GM10847 (cell line): ENCODE results near the gene MGAT5.

Experiments used
- POLR2A ChIP-seq: IDR thresholded peaks from 2 replicates; pipeline ENCODE4 v1.6.1; 2011; ENCODE audit not compliant: insufficient read length; ENCODE audit errors: extremely low read depth

MGAT5 gene

DNA sequence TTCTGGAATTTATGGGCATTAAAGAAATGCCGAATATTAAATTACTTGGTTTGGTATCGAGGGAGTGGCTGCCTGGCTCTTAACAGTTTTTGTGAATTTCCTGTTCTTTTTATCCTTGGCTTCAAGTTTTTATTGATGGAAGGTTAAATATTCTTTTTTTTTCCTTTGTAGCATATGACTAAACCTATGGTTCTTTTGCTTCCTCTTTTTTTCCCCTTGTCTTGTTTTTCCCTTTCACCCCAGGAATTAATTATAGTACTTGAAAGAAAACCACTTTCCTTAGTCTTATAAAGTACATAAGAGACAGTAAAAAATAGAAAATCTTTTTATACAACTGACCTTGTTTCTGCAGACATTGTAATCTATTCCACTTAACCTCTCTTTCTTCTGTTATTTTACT is 42.4 kb downstream of the MGAT5 start:
- TF ChIP-seq POLR2A = no peak

DNA sequence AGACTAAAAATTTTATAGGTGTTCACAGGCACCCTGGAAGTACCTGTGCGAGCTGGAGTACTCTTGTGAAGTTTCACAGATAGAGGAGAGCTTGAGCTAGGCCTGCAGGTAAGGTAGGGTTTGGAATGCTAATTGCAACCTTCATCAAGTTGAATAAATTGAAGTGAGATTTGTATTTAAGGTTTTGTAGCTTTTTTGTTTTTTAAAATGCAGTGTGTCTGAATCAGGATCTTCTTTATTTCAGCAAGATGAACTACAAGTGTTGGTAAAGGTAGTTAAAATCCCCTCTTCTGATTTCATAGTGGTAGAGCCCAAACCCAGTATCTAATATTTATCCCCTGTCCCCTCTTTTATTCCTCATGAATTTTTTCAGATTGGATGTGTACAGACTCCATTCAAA is 45.5 kb downstream of the MGAT5 start:
- TF ChIP-seq POLR2A = no peak

DNA sequence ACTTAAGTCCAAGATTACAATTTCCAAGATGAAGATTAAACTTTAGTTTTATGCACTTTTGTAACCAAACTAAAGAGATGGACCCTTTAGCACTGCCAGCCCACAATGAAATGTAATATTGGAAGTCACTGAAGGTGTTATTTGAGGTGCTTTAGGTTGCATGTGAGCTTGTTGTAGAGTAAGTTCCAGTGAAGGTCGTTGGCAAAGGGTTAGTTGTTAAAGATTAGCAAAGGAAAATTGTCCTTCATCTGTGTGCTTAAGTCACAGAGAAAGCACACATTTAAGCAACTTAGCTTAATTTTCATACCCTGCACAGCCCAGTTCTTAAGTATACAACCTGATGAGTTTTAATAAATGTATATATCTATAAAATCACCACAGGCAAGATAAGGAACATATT is 46.7 kb downstream of the MGAT5 start:
- no peak for TF ChIP-seq POLR2A

DNA sequence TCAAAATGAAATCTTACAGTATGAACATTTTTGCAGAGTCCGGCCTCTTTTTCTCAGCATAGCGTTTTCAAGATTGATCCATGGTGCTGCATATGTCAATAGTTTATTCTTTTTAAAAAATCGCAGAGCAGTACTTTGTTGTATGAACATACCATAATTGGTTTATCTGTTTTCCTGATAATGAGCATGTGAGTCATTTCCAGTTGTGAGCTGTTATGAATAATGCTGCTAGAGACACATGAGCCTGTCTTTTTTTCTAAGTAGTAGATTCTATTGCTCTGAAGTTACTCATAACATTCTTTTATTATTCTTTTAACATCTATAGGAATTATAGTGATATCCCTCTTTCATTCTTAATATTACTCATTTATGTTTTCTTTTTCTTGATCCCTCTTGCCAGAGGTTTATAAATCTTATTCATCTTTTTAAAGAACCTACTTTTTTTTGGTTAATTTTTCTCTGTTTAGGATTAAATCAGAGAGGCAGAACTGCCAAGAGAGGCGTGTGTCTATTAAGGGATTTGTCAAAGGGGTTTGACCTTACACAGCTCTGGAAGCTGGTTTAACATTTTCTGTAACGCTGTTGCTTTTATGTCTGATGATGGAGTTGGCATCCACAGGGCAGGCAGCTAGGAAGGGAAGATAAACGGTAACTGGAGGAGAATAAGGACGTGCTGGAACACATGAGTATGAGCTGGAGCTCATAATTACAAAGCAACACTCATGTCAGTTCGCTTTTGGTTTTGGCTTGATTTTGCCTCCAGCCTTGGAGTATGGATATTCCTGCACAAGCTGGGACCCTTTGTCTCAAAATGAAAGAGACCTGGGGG is 47.4 kb downstream of the MGAT5 start:
- TF ChIP-seq POLR2A = no peak

DNA sequence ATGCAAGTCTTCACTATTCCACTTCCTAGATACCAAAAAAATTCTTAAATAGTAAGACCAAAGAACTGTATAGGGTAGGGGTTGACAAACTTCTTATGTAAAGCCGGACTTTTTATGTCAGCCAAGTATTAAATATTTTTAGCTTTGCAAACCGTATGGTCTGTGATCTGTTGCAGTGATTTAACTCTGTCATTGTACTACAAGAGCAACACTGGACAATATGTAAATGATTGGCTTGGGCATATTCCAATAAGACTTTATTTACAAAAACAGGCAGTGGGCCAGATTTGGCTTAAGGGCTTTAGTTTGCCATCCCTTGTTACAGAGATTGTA is 48.0 kb downstream of the MGAT5 start:
- no peak for TF ChIP-seq POLR2A

DNA sequence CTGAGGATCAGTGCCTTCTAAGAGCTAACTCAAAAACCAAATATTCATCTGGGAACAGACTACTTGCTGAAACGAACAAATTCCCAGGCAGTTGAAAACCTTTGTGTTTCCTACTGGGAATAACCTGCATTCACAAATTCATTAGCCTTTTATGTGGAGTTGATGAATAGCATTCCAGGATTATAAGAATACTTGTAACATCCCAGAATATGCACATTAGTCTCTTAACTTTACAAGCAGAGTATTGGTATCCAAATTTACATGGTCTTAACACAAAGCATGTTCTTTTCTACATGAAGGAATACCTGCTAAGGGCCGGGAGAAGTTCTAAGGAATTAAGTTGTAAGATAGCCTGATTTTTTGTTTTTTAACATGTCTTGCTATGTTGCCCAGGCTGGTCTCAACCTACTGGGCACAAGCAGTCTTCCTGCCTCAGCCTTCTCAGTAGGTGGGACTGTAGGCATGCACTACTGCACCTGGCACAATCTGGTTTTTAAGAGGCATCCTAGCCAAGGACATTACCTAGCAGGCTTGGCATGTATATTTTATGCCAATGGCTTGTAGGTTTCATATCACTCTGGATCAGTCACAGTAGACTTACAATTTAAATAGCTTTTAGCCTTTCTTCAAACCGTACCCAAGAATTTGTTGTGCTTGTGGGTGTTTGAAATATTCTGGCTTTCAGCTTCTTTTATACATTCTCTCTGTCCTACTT is 50.7 kb downstream of the MGAT5 start:
- TF ChIP-seq POLR2A = no peak

DNA sequence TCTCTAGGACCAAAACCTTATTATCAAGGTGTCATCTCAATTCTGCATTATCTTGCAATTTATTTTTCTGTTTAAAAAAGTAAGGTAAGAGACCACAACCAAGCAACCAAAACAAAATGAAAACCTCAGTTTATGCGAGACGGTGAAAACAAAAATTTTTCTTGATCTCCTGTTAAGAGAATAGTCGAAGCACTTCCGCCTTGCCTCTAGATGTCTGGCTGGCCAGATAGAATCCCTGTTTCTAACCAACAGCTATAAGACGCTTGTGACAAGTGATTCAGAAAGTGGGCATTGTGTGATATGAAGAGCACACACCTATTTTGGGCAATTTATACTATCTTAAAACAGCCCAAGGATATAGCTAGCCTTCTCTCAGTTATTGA is 51.2 kb downstream of the MGAT5 start:
- TF ChIP-seq POLR2A = no peak

DNA sequence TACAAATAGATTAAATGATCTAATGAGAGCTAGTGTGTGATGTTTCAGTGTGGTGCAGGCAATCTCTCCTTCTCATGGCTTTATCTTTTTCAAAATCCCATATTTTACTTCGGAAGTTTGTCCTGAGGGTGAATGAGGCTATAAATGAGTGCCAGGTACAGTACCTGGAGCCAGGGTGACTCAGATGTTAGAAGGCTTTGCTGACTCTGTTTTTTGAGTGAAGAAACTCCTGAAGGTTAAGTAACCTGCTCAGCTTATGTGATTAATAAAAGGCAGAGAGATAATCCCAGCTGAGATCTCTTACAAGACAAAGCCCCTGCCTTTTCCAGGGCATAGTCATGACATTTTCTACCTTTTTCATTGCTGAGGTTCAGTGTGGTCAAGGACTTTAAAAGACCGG is 52.6 kb downstream of the MGAT5 start:
- TF ChIP-seq POLR2A = no peak

DNA sequence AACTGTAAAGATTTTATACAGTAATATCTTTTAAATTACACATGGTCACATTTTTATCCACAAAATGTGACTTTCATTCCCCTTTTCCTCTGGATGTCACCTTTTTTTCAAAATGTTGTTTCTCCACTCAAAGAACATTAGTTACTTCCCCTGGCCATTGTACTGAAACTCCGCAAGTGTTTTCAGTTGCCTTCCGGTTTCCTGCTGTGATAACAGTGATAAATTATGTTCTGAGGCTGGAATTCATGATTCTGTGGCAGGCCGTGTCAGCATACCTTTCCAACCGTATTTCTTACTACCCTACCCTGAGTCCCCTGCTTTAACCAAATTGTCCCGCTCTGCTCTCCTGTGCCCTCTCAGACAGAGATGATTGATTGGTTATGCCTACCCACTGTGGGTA is 53.5 kb downstream of the MGAT5 start:
- TF ChIP-seq POLR2A = no peak

DNA sequence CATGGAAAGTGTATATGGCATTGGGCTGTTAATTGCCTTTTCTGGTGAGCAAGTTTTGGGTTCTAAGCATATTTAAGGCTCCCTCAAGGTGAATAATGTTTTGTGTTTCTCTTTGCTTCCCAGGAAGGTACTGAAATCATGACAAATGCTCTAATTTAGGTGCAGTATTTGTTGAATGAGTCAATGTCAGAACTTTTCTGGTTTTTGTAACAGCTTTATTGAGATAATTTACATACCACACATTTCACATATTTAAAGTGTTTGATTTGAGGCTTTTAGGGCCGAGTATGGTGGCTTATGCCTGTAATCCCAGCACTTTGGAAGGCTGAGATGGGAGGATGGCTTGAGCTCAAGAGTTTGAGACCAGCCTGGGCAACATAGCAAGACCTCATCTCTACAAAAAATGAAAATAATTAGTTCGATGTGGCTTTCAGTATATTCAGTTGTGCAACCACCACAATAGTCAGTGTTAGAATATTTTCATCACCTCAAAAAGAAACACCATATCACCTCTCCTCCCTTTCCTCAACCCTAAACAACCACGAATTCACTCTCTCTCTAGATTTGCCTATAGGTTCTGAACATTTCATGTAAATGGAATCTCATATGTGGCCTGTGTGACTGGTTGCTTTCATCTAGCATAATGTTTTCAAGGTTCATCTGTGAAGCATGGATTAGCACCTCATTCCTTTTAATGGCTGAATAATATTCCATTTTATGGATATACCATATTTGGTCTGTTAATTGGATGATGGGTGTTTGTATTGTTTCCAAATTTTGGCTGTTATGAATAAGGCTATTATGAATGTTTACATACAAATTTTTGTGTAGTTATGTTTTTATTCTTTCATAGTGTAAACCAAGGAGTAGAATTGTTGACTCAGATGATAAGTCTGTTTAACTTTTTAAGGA is 54.9 kb downstream of the MGAT5 start:
- no peak for TF ChIP-seq POLR2A

DNA sequence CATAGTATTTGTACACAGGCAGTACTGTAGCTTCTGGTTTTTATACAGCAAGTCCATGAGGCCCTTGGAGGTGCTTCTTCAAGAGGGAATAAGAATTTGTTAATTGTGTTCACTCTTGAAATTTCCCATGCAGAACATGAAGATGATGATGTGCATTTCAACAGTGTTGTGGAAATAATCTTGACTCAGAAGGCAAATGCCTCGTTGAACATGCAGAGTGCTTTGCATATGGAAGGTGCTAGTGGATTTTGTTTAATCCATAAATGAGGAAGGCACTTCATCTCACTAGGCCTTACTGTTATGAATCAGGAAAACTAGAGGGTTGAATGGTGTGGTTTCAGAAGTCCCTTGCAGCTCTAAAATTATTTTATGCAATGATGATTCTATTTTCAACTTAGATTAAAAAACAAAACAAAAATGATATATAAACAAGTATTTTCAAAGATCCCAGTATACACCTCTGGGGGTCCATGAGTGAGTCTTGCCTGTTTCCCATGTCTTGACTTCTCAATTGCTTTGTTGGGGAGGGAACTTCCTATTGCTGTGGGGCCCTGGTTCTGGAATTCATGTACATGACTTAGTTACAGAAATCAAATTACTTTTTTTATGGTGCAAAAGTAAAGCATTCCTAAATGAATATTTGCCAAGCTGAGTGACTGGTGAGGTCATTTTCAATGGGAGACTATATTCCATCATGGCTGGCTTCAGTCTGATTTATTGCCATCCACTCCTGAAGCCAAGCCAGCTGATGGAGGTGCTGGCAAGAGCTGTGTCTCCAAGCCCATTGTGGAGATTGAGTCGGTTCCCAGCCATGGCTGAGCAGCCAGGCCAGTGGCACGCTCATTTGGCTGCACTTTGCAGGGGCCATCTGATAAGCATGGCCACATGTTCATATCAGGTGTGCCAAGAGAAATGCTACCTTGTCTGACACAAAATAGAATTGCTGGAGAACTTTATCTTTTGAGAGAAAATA is 56.5 kb downstream of the MGAT5 start:
- TF ChIP-seq POLR2A = no peak

DNA sequence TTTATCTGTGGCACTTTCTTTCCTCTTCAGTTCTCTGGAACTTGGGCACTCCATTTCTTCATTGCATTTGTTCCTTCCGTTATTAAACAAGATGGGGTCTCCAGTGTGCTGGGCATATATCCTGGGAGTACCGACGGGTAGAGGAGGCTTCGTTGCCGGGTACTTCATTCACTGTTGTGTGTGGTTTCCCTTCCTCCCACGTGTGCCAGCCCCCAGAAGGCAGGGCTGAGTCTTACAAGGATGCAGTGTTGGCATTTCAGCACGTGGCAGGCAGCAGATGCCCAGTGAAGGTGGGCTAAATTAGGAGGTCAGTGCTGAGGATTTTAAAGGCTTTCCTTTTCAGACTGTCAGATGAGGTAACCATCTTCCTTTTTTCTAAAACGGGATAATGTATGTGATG is 58.6 kb downstream of the MGAT5 start:
- TF ChIP-seq POLR2A = no peak

DNA sequence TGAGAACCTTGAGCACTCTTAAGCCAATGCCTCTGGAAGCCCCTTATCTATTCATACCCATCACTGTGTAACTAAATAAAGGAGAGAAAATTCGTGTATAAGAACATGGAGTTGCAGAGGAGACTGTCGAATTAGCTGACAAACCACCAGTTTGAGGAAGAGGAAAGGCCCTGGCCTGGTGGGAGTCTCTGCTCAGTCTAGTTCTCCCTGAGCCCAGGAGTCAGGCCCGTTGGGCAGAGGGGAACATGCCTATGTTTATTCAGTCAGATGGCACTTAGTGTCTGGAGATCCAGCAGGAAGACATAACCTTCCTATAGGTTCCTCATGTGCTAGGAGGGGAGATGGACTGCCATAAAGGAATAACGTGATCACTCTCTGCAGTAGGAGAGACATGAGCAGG is 60.3 kb downstream of the MGAT5 start:
- TF ChIP-seq POLR2A = no peak

DNA sequence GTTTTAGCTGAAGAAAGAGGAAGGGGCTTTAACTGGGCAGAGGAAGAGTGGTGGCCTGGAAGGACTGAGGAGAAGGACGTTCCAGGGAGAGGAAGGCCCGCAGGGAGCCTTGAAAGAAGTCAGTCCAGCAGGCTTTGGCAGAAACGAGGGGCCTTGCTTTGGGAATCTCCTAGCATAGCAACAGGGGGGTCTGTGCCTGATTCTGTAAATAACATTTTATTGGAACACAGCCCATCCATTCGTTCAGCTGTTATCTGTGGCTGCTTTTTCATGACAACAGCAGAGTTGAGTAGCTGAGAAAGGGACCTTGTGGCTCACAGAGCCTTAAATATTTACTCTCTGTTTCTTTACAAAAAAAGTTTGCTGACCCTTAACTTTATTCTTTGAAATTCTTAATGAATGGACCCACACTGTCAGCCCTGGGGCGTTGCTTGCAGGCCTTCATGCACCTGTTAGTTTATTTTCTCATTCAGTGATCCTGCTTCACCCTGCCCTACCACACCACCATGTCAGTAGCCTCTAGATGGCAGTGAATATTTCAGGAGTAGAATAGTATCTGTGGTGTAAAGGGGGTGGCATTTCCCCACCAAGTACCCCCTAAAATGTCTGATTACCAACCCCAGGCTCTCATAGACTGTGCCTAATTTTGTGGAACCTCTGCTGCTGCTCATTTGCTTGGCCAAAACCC is 61.0 kb downstream of the MGAT5 start:
- no peak for TF ChIP-seq POLR2A
